K562 (cell line): ENCODE data around the gene QPRT. TPM values are rescaled to one million over a fixed set of nuclear protein-coding genes. Genes with fewer than 3 reads are reported as not detected.

ENCODE experiments used
- ATF7 ChIP-seq: fragments of 450-650 bp; IDR thresholded peaks from 2 replicates; pipeline ENCODE4 v1.7.1; 2014; ENCODE audit warnings: mild to moderate bottlenecking, moderate library complexity
- BDP1 ChIP-seq: IDR thresholded peaks from 3 replicates; pipeline ENCODE4 v1.6.1; 2011; ENCODE audit not compliant: insufficient read length, insufficient read depth
- CREB3 ChIP-seq: fragments of 450-650 bp; conservative IDR thresholded peaks from 2 replicates; pipeline ENCODE4 v1.6.1; 2016; ENCODE audit warnings: missing genetic modification characterization, low read depth, mild to moderate bottlenecking, missing compliant biosample characterization, moderate library complexity
- E2F3 ChIP-seq: fragments of 250-450 bp; sonication (Bioruptor Pico); IDR thresholded peaks from 2 replicates; pipeline ENCODE4 v1.4.0; 2020; ENCODE audit warnings: mild to moderate bottlenecking
- LEF1 ChIP-seq: fragments of 450-650 bp; IDR thresholded peaks from 2 replicates; pipeline ENCODE4 v1.6.1; 2016; ENCODE audit warnings: mild to moderate bottlenecking
- MCM5 ChIP-seq: fragments of 450-650 bp; IDR thresholded peaks from 2 replicates; pipeline ENCODE4 v1.6.1; 2016; ENCODE audit warnings: low read depth
- MTA3 ChIP-seq: fragments of 450-650 bp; formaldehyde crosslinking; IDR thresholded peaks from 2 replicates; pipeline ENCODE4 v1.6.1; 2017; ENCODE audit warnings: mild to moderate bottlenecking, borderline replicate concordance
- NFYB ChIP-seq: IDR thresholded peaks from 2 replicates; pipeline ENCODE4 v1.6.1; 2011; ENCODE audit warnings: mild to moderate bottlenecking, moderate library complexity; ENCODE audit not compliant: insufficient read length; ENCODE audit errors: extremely low read depth
- SRSF9 ChIP-seq: fragments of 200-400 bp; formaldehyde crosslinking; IDR thresholded peaks from 2 replicates; pipeline ENCODE4 v1.6.1; 2017; ENCODE audit warnings: low read depth, low read length, borderline replicate concordance
- STAT5A ChIP-seq: IDR thresholded peaks from 2 replicates; pipeline ENCODE4 v1.6.1; 2012; ENCODE audit warnings: low read length, inconsistent platforms, borderline replicate concordance
- TARDBP ChIP-seq: fragments of 450-650 bp; IDR thresholded peaks from 2 replicates; pipeline ENCODE4 v1.6.1; 2016
- TCF7 ChIP-seq: sonication (generic); IDR thresholded peaks from 2 replicates; pipeline ENCODE4 v1.6.1; 2016; ENCODE audit warnings: antibody characterized with exemption, borderline replicate concordance
- TCFL5 ChIP-seq: fragments of 250-450 bp; sonication (Bioruptor Pico); conservative IDR thresholded peaks from 2 replicates; pipeline ENCODE4 v1.6.1; 2021; ENCODE audit warnings: mild to moderate bottlenecking, moderate library complexity, matching md5 sums
- THRAP3 ChIP-seq: fragments of 450-650 bp; IDR thresholded peaks from 2 replicates; pipeline ENCODE4 v1.6.1; 2016; ENCODE audit warnings: mild to moderate bottlenecking, inconsistent platforms, borderline replicate concordance
- U2AF1 ChIP-seq: fragments of 200-400 bp; formaldehyde crosslinking; optimal IDR thresholded peaks from 2 replicates; pipeline ENCODE3; 2017; ENCODE audit warnings: mild to moderate bottlenecking, low read depth, low read length, moderate library complexity
- ZBTB17 ChIP-seq: fragments of 450-650 bp; formaldehyde crosslinking; IDR thresholded peaks from 2 replicates; pipeline ENCODE4 v1.4.0; 2020; ENCODE audit warnings: mild to moderate bottlenecking
- ZC3H4 ChIP-seq: sonication (generic); formaldehyde crosslinking; IDR thresholded peaks from 2 replicates; pipeline ENCODE4 v1.9.0; 2021; ENCODE audit warnings: missing genetic modification reagents, borderline replicate concordance
- ZHX1 ChIP-seq: fragments of 150-350 bp; conservative IDR thresholded peaks from 2 replicates; pipeline ENCODE4 v1.6.1; 2014; ENCODE audit warnings: low read length
- ZNF639 ChIP-seq, 2 experiments: fragments of 200-800 bp in 1 of 2; sonication (Bioruptor generic) in 1 of 2; sonication (generic) in 1 of 2; formaldehyde crosslinking in 1 of 2; IDR thresholded peaks in 1 of 2; conservative IDR thresholded peaks in 1 of 2; 2 replicates each; pipeline versions ENCODE4 v1.5.0 to v1.6.1; 2016 to 2020; ENCODE audit warnings: missing compliant biosample characterization in 1 of 2, missing genetic modification characterization in 1 of 2, missing genetic modification reagents in 1 of 2
- ZNF77 ChIP-seq: fragments of 250-450 bp; sonication (Bioruptor Pico); IDR thresholded peaks from 2 replicates; pipeline ENCODE4 v1.5.0; 2020
- polyA plus RNA-seq, 8 experiments: library from polyadenylated mRNA; depleted of rRNA in 4 of 8; stranded (reverse) in 5 of 8; unstranded in 3 of 8; fragments of >200 nt; fragmentation: Nextera tagmentation in 2 of 8; fragmentation: Illumina TruSeq in 1 of 8; extraction: Ambion mirVana in 2 of 8; extraction: Trizol in 1 of 8; gene quantifications; 2 replicates each; pipeline versions ENCODE4 v1.2.1 to v1.2.3, GENCODE V29; 2011 to 2014; ENCODE audit warnings: inconsistent platforms in 1 of 8, missing spikeins in 1 of 8
- total RNA-seq, 7 experiments: library from RNA; depleted of rRNA in 6 of 7; stranded (reverse); fragments of >200 nt in 6 of 7; fragmentation: Illumina TruSeq in 2 of 7; extraction: Trizol in 2 of 7; gene quantifications; 2 replicates each; pipeline versions ENCODE4 v1.2.1 to v1.2.3, GENCODE V29; 2011 to 2021; ENCODE audit warnings: low replicate concordance in 1 of 7
- TF ChIP-seq, protein P1 (sequence below): fragments of 450-650 bp; formaldehyde crosslinking; IDR thresholded peaks from 2 replicates; pipeline ENCODE4 v1.4.0; 2022; ENCODE audit warnings: missing genetic modification characterization
- TF ChIP-seq, protein P2 (sequence below): IDR thresholded peaks from 3 replicates; pipeline ENCODE4 v1.6.1; 2011; ENCODE audit warnings: borderline replicate concordance, mild to moderate bottlenecking; ENCODE audit not compliant: insufficient read length, insufficient read depth

The QPRT gene
- total and polyA plus RNA-seq, 9 of the 15 experiments (the other 6 are each of a cell fraction or from before 2014, with no cell fraction given) = 7.7 to 112 (median 64.1) TPM

DNA sequence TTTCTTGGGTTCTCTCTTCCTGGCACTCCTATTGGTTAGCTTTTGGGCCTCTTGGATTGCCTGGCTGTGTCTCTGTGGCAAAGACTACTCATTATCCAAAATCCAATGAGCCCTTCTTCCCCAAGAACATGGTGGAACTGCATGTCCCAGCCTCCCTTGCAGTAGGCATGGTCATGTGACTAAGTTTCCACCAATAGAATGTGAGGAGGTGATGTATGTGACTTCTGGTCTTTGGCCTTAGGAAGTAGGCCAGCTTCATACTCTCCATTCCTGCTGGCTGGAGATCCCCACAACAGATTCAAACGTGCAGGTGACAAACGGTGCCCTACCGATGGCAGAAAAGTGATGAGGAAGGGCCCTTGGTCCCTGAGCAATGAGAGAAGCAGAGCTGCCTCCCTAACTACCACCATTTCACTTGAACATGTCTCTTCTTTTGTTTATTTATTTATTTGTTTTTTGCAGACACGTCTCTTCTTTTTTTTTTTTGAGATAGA is 33.2 kb upstream of the QPRT start (continued):
- TF ChIP-seq, protein P1, sequence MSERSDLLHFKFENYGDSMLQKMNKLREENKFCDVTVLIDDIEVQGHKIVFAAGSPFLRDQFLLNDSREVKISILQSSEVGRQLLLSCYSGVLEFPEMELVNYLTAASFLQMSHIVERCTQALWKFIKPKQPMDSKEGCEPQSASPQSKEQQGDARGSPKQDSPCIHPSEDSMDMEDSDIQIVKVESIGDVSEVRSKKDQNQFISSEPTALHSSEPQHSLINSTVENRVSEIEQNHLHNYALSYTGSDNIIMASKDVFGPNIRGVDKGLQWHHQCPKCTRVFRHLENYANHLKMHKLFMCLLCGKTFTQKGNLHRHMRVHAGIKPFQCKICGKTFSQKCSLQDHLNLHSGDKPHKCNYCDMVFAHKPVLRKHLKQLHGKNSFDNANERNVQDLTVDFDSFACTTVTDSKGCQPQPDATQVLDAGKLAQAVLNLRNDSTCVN (CRISPR knock-in tag) = no peak
- peak; percentile 79 for TF ChIP-seq NFYB
- TF ChIP-seq ZHX1 = no peak
- TF ChIP-seq BDP1 = no peak
- no peak for TF ChIP-seq THRAP3
- no peak for TF ChIP-seq TARDBP
- no peak for TF ChIP-seq TCFL5 (CRISPR knock-in tag)
- no peak for TF ChIP-seq STAT5A
- no peak for TF ChIP-seq ZC3H4 (CRISPR knock-in tag)
- TF ChIP-seq SRSF9 = no peak
- no peak for TF ChIP-seq LEF1
- TF ChIP-seq CREB3 = 0 out of 2 replicates have a peak, but pooled peaks have one; percentile 23
- TF ChIP-seq, protein P2, sequence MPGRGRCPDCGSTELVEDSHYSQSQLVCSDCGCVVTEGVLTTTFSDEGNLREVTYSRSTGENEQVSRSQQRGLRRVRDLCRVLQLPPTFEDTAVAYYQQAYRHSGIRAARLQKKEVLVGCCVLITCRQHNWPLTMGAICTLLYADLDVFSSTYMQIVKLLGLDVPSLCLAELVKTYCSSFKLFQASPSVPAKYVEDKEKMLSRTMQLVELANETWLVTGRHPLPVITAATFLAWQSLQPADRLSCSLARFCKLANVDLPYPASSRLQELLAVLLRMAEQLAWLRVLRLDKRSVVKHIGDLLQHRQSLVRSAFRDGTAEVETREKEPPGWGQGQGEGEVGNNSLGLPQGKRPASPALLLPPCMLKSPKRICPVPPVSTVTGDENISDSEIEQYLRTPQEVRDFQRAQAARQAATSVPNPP = no peak
- TF ChIP-seq U2AF1 = no peak
- TF ChIP-seq ZNF77 (CRISPR knock-in tag) = no peak
- no peak for TF ChIP-seq MCM5
- 0 out of 4 replicates have a peak, but pooled peaks of 1 of the 2 experiments have one; percentile 31 for TF ChIP-seq ZNF639 (CRISPR knock-in tag; conservative IDR thresholded peaks at IDR 0.05 in 1 of 2, IDR thresholded peaks at IDR 0.05 in 1 of 2)
- TF ChIP-seq MTA3 = 0 out of 2 replicates have a peak, but pooled peaks have one; percentile 34
- no peak for TF ChIP-seq TCF7
- TF ChIP-seq ZBTB17 = no peak
- peak; percentile 60; the same call in 1 of the 2 replicates for TF ChIP-seq ATF7
- TF ChIP-seq E2F3 = no peak
